Esophagus (tissue), 2 donors: ENCODE measurements around the gene TPH2. TPM values are rescaled to one million over a fixed set of nuclear protein-coding genes. Genes with fewer than 3 reads are reported as not detected.

ENCODE experiments used
- H3K27ac ChIP-seq, 2 donors: one replicate each; pipeline ENCODE4 v1.5.1; 2013; ENCODE audit warnings: low read depth in 2 of 2, mild to moderate bottlenecking in 2 of 2, inconsistent platforms in 1 of 2, low read length in 1 of 2, moderate library complexity in 1 of 2
- H3K27me3 ChIP-seq, 2 donors: one replicate each; pipeline ENCODE4 v1.6.1; 2013; ENCODE audit warnings: low read length in 2 of 2, control low read depth in 1 of 2, mild to moderate bottlenecking in 1 of 2; ENCODE audit not compliant: insufficient read depth in 2 of 2, control insufficient read depth in 1 of 2
- H3K36me3 ChIP-seq, 2 donors: one replicate each; pipeline ENCODE4 v1.6.1; 2013; ENCODE audit warnings: low read length in 1 of 2; ENCODE audit not compliant: control insufficient read depth in 2 of 2, insufficient read depth in 2 of 2
- H3K4me1 ChIP-seq, 2 donors: one replicate each; pipeline ENCODE4 v1.6.1; 2013; ENCODE audit warnings: low read length in 1 of 2; ENCODE audit not compliant: control insufficient read depth in 2 of 2, insufficient read depth in 2 of 2
- H3K4me3 ChIP-seq, 2 donors: one replicate each; pipeline ENCODE4 v1.5.1; 2013; ENCODE audit warnings: low read length in 2 of 2, mild to moderate bottlenecking in 2 of 2, low read depth in 1 of 2, moderate library complexity in 1 of 2
- H3K9me3 ChIP-seq, 2 donors: one replicate each; pipeline ENCODE4 v1.6.1; 2013; ENCODE audit warnings: mild to moderate bottlenecking in 2 of 2, low read depth in 1 of 2, low read length in 1 of 2, moderate library complexity in 1 of 2; ENCODE audit not compliant: control insufficient read depth in 2 of 2, insufficient read depth in 1 of 2
- WGBS, 2 donors: extraction: QIAGEN DNeasy Blood & Tissue Kit; methylation state at CpG; one replicate each; pipeline ENCODE4 v1.1.7; 2013; 5-methylcytosine and 5-hydroxymethylcytosine counted together
- polyA plus RNA-seq, 2 donors: library from polyadenylated mRNA; stranded (reverse); fragments of 200-250 nt; gene quantifications; one replicate each; pipeline ENCODE4 v1.2.3, GENCODE V29; 2013
- donor health status: healthy with polysubstance abuse.
- donor health status: Bipolar disorder and iron deficiency.

The TPH2 gene
- polyA plus RNA-seq, 2 donors = not detected

DNA sequence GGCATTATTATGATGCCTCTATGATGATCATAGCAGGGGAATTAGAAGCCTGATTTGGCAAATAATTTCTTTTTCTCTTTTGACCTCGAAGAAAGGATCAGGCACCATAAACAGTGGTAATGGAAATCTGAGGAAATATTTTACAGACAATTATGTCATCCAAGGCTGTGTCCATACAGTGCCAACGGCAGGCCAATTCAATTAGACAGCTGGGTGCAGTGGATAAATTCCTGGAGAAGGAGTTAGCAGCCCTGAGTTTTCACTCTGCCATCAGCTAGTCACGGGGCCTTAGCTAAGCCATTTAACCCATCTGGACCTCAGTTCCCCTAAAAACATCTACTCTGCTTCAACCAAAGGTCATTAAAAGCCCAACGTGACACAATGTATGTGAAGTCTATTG, 4.1 kb downstream of the TPH2 start:
- Histone ChIP-seq H3K36me3 (no peaks in the 10 kb centered on the region), H3K27me3 (peaks cover 2 to 3% of the 10 kb centered on the region in 2 donors), H3K4me3 (no peak overlapping the region), H3K4me1 (no peaks in the 10 kb centered on the region), H3K9me3 (no peaks in the 10 kb centered on the region), H3K27ac (no peak overlapping the region)
- 47 to 51% methylated on average over 4 of the region's 4 CpGs for WGBS, 2 donors

DNA sequence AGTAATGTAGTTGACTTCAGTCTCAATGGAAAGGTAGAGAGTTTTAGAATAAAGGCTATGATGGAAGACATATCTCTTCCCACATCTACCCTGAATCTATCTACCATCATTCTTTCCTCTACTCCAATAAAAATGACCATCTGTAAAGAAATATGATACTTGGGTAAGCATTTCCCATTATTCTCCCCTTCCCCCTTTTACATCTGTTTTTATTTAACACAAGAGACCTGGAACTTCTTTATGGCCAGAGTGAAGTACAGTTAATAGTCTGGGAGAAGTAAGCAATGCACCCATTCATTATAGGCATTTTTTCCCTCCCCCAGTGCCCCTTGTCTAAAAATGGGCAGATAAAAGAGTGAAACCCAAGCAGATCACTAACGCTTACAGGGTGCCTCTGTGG, 6.5 kb downstream of the TPH2 start:
- Histone ChIP-seq H3K27me3 (peaks cover 2 to 3% of the 10 kb centered on the region in 2 donors), H3K4me3 (no peak overlapping the region), H3K9me3 (no peaks in the 10 kb centered on the region), H3K4me1 (no peaks in the 10 kb centered on the region), H3K27ac (no peak overlapping the region), H3K36me3 (no peaks in the 10 kb centered on the region)
- 24 to 33% methylated on average over 1 of the region's 1 CpG for WGBS, 2 donors

DNA sequence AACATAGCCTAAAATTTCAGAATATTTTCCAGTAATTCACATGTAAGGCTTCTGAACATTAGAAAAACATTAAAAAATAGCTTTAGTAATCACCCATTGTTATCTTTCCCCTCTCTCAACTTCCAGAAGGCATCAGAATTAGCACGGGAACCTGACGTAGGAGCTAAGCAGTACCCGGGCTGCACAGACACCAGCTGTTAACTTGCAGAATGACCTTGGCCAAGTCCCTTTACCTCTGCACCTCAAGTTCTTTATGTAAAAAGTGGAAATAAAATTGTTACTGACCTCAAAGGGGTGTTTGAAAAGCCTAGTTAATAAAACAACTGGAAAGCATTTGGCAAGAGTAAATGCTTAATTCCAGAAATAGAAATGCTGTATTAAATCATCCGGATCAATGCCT, 7.2 kb downstream of the TPH2 start:
- Histone ChIP-seq H3K4me1 (no peaks in the 10 kb centered on the region), H3K4me3 (no peak overlapping the region), H3K36me3 (no peaks in the 10 kb centered on the region), H3K9me3 (no peaks in the 10 kb centered on the region), H3K27ac (no peak overlapping the region), H3K27me3 (peaks cover 2 to 3% of the 10 kb centered on the region in 2 donors)
- WGBS, 2 donors = 69 to 73% methylated on average over 4 of the region's 4 CpGs

DNA sequence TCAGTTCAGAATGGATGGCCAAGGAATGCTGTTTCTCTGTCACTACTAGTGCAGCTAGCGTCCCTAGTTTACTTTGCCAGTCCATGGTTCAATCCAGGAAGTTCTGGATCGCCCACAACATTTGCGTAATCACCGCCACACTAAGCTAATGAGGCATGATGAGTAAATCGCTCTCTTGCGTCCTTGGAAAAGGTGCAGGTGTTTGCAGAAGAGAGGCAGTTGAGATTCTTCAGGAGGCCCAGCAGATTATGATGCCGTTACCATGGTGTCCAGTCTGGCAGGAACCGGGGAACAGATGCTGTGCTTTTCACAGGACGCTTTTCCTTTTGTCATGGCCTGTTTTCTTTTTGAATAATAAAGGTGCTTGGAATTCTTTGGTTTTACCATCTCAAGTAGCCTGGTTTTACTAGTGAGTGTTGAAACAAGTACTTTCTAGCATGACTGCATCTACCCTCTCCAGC, 9.0 kb downstream of the TPH2 start:
- H3K27ac ChIP-seq = no peak overlapping the region
- WGBS, 2 donors = 16 to 18% methylated on average over 9 of the region's 9 CpGs
- H3K27me3 ChIP-seq = peaks cover 0 to 3% of the 10 kb centered on the region in 2 donors
- H3K36me3 ChIP-seq = no peaks in the 10 kb centered on the region
- H3K4me3 ChIP-seq = no peak overlapping the region
- no peaks in the 10 kb centered on the region for H3K4me1 ChIP-seq
- no peaks in the 10 kb centered on the region for H3K9me3 ChIP-seq

DNA sequence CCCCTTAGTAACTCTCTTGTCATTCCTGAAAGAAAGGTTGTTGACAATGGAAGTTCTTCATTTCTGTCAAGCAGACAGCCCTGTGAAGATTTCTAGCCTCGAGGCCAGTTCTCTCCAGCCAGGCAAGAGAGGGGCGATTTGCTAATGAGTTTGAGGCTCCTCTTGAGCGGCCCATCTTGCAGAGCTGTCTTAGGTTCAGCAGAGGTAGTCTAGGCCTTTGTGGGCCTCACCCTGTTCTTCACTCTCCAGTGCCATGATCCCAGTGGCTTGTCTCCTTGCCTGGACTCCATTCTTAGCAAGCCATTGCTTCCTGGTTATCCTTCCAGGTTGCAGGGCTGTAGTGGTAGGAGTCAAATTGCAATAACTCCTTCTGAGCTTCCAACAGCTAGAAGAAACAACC, 9.7 kb downstream of the TPH2 start:
- Histone ChIP-seq H3K4me1 (no peaks in the 10 kb centered on the region), H3K36me3 (no peaks in the 10 kb centered on the region), H3K9me3 (no peaks in the 10 kb centered on the region), H3K27ac (no peak overlapping the region), H3K4me3 (no peak overlapping the region), H3K27me3 (peaks cover 0 to 3% of the 10 kb centered on the region in 2 donors)
- WGBS, 2 donors = 42 to 50% methylated on average over 3 of the region's 3 CpGs

DNA sequence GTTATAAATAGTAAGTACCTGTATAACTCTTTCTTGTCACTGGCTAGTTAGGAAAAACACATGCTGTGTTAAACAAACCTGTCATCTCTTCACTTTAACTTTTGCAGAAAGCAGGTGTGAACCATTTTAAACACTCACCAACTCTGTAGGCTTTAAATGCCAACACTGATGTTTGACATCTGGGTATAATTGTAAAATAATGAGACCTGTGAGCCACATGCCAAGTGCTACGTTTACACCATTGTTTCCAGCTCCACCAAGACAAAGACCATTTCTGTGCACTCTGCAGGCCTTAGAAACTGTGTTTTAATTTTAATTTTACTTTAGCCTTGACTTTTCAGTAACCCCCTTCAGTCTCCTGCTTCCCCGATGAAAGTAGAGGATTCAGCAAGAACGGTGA, 11.0 kb downstream of the TPH2 start:
- Histone ChIP-seq H3K36me3 (no peaks in the 10 kb centered on the region), H3K4me1 (no peaks in the 10 kb centered on the region), H3K27ac (no peak overlapping the region), H3K9me3 (no peaks in the 10 kb centered on the region), H3K4me3 (no peak overlapping the region), H3K27me3 (peaks cover 0 to 3% of the 10 kb centered on the region in 2 donors)
- 42 to 50% methylated on average over 3 of the region's 3 CpGs for WGBS, 2 donors

DNA sequence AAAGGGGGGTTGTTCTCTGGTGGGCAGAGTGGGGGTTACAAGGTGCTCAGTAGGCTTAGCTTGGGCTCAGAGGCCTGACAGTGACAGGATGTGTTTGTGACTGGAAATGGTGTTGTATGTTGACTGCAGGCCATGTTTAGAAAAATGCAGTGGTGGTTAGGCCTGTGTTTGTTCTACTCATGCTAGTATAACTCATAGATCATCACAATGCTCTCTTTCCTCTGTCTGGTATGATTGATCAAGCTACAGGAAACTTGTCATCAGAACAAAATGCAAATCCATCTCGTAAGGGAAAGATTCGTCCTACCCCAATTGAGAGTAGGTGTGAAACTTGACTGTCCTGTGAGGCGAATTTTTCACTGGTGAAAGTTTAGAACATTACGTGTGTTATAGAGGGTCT, 11.8 kb downstream of the TPH2 start:
- WGBS, 2 donors = 70 to 77% methylated on average over 4 of the region's 4 CpGs
- no peaks in the 10 kb centered on the region for H3K9me3 ChIP-seq
- H3K27me3 ChIP-seq = peaks cover 0 to 3% of the 10 kb centered on the region in 2 donors
- no peaks in the 10 kb centered on the region for H3K36me3 ChIP-seq
- no peak overlapping the region for H3K4me3 ChIP-seq
- H3K27ac ChIP-seq = no peak overlapping the region
- no peaks in the 10 kb centered on the region for H3K4me1 ChIP-seq

DNA sequence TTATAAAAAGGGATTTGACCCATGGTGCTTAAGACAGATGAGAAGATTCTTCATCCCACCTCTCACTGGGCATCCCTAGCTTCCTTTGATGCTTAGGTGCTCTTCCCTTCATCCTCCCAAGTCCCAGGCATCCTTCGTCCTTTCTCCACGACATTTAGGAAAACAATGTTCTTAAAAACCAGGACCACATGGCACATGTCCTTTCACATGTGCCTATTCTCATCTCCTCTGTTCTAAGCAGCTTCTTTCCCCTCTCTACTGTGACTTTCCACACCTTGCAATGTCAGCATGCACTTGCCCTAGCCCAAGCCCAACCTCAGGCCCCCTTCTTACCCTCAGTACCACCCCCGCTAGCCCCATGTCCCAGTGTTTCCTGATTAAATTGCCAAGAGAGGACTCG, 12.2 kb downstream of the TPH2 start:
- WGBS, 2 donors = 78 to 82% methylated on average over 4 of the region's 4 CpGs

GRCh38 chr12:71954083-71954778, 15.6 kb downstream of the TPH2 start:
- Histone ChIP-seq H3K36me3 (no peaks in the 10 kb centered on the region), H3K4me1 (no peaks in the 10 kb centered on the region), H3K4me3 (no peak overlapping the region), H3K27ac (no peak overlapping the region), H3K9me3 (no peaks in the 10 kb centered on the region), H3K27me3 (no peaks in the 10 kb centered on the region)
- 60 to 62% methylated on average over 13 of the region's 13 CpGs for WGBS, 2 donors

More for the DNA sequence above, 12.2 kb downstream of the TPH2 start:
- peaks cover 0 to 3% of the 10 kb centered on the region in 2 donors for H3K27me3 ChIP-seq
- no peaks in the 10 kb centered on the region for H3K4me1 ChIP-seq
- no peak overlapping the region for H3K27ac ChIP-seq
- no peaks in the 10 kb centered on the region for H3K9me3 ChIP-seq
- no peak overlapping the region for H3K4me3 ChIP-seq
- H3K36me3 ChIP-seq = no peaks in the 10 kb centered on the region

DNA sequence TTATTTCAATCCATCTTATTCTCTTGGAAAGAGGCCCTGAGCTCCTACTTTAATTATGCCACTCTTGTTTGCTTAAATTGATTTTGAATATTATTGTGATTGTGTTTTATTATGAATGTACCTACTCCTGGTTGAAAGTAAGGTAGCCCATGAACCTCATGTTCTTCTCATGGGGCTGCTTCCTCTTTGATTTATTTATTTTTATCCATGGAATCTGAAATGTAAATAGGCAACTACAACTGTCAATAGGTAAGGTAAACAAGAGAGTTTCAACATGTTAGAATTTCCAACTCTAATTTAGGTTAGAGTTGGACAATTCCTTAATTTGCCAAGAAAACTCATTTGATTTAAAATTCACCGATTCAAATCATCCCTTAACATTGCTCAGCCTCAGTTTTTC, 16.2 kb downstream of the TPH2 start:
- Histone ChIP-seq H3K9me3 (no peaks in the 10 kb centered on the region), H3K4me3 (no peak overlapping the region), H3K27me3 (no peaks in the 10 kb centered on the region), H3K36me3 (no peaks in the 10 kb centered on the region), H3K27ac (no peak overlapping the region), H3K4me1 (no peaks in the 10 kb centered on the region)
- WGBS, 2 donors = 84 to 85% methylated on average over 1 of the region's 1 CpG
